Measurements from ENCODE around the gene SEC14L3. TPM values are rescaled to one million over a fixed set of nuclear protein-coding genes. Genes with fewer than 3 reads are reported as not detected.

The SEC14L3 gene
- total RNA-seq, 1 donor from 2014 or later = not detected

DNA sequence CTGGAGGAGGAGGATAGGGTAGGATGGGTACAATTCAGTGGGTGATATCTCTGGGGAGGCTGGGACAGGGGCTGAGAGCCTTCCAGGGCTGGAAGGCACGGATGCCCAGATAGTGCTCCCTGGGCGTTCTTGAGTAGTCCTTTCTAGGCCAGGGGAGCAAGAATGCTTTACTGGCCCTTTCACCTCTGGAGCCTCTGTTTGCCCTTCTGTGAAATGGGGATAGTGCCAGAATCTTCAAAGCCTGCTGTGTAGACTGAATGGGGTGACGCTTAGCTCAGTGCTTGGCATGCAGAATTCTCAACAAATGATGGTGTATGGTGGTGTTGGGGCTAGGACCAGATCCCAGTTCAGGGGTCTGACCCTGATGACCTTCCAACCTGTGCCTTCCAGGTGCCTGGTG, 38.6 kb downstream of the SEC14L3 start:
- Mint-ChIP-seq H3K4me1 (ENCODE audit: low read depth) (peaks cover 20% of the 10 kb centered on the region), H3K27me3 (ENCODE audit: low read depth) (peaks cover 3% of the 10 kb centered on the region), H3K27ac (no peak overlapping the region), H3K9me3 (peaks cover 26% of the 10 kb centered on the region), H3K4me3 (ENCODE audit: low read depth) (no peak overlapping the region), H3K36me3 (ENCODE audit: low read depth) (peaks cover 35% of the 10 kb centered on the region)
- DNase-seq (ENCODE audit: low spot score) = no peak
- intact Hi-C loops (cut with micrococcal nuclease) = no loop called here

DNA sequence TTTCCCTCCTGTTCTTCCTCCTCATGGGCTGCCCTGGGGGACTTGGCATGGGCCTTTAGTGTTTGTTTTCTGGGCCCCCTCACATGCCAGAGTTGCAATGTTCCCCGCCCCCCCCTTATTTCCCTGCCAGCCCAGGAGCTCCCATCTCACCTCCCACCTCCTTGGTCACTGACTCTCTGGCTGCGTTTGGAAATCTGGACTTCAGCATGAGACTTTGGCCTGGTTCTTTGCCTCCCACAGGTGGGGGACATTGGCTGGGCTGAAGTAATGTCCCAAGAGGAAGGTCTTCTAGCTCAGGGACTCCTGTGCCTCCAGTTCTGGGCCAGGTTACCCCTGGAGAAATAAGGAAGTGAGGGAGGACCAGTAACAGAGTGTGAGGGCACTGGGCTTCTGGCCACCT, 39.3 kb downstream of the SEC14L3 start:
- DNase-seq (ENCODE audit: low spot score) = no peak
- intact Hi-C loops (cut with micrococcal nuclease) = no loop called here
- Mint-ChIP-seq H3K27ac (no peak overlapping the region), H3K4me1 (ENCODE audit: low read depth) (peaks cover 22% of the 10 kb centered on the region), H3K4me3 (ENCODE audit: low read depth) (no peak overlapping the region), H3K36me3 (ENCODE audit: low read depth) (peaks cover 40% of the 10 kb centered on the region), H3K9me3 (peaks cover 26% of the 10 kb centered on the region), H3K27me3 (ENCODE audit: low read depth) (peaks cover 3% of the 10 kb centered on the region)

DNA sequence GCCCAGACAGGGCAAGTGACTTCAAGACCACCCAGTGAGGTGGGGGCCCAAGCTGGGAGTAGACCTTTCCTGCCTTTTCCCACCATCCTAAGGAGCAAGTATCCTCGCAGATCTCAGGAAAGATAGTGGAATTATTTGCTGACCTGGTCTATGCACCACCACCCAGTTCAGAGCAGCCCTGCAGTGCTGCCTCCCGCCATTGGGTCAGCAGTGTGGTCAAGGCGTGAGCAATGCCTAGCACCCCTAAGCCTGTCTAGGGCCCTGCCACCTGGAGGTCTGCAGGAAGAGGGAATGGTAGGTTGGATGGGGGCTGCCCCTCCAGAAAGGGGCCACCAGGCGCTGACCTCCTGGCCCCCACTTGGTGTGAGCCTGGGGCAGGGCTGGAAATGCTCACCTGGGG, 39.7 kb downstream of the SEC14L3 start:
- intact Hi-C loops (cut with micrococcal nuclease) = no loop called here
- Mint-ChIP-seq H3K9me3 (peaks cover 24% of the 10 kb centered on the region), H3K27me3 (ENCODE audit: low read depth) (peaks cover 2% of the 10 kb centered on the region), H3K36me3 (ENCODE audit: low read depth) (peaks cover 43% of the 10 kb centered on the region), H3K27ac (no peak overlapping the region), H3K4me3 (ENCODE audit: low read depth) (no peak overlapping the region), H3K4me1 (ENCODE audit: low read depth) (peaks cover 26% of the 10 kb centered on the region)
- no peak for DNase-seq (ENCODE audit: low spot score)

DNA sequence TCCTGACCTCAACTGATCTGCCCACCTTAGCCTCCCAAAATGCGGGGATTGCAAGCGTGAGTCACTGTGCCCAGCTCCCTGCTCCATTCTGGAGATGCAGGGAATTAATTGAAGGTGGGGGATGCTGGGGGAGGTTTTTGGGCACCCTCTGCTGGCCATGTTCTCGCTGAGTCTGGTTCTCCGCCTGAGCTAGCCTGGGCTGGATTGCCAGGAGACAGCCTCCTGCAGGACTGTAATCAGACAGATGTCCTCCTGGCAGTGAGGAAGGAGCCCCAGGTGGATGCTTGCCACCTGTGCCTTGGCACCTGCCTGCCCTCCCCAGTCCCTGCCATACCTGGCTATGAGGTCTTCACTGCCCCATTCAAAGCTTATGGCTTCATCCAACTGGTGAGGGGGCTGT, 40.9 kb downstream of the SEC14L3 start:
- intact Hi-C loops (cut with micrococcal nuclease) = no loop called here

DNA sequence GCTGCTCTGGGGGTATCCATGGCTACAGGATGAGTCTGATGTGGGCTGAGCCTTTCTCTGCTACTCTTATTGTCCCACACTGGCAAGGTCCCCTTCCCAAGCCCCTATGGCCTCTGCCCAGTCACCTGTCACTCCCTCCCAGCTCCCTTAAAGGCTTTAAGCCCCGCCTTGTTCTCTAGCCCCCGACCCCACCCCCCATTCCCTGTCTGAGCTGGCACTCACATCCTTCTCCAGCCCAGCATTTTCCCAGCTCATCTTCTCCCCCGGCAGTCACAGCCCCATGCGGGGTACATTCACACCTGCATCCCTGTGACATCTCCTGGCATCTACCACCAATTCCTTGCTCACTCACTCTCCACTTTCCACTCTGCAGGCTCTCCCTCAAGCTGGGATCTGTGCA, 41.9 kb downstream of the SEC14L3 start:
- intact Hi-C loops (cut with micrococcal nuclease) = loop anchor here (10.0 kb wide), 3 partner anchors 325 to 865 kb away; partner anchors contain the start of genes ASCC2 and PIK3IP1
- no peaks in the 10 kb centered on the region for H3K27me3 Mint-ChIP-seq (ENCODE audit: low read depth)
- no peak overlapping the region for H3K4me3 Mint-ChIP-seq (ENCODE audit: low read depth)
- DNase-seq (ENCODE audit: low spot score) = no peak
- H3K4me1 Mint-ChIP-seq (ENCODE audit: low read depth) = peaks cover 30% of the 10 kb centered on the region
- H3K36me3 Mint-ChIP-seq (ENCODE audit: low read depth) = peaks cover 39% of the 10 kb centered on the region
- H3K9me3 Mint-ChIP-seq = peaks cover 10% of the 10 kb centered on the region
- H3K27ac Mint-ChIP-seq = no peak overlapping the region

More for the DNA sequence above, 40.9 kb downstream of the SEC14L3 start:
- Mint-ChIP-seq H3K27me3 (ENCODE audit: low read depth) (no peaks in the 10 kb centered on the region), H3K4me3 (ENCODE audit: low read depth) (no peak overlapping the region), H3K9me3 (peaks cover 18% of the 10 kb centered on the region), H3K27ac (no peak overlapping the region), H3K4me1 (ENCODE audit: low read depth) (peaks cover 33% of the 10 kb centered on the region), H3K36me3 (ENCODE audit: low read depth) (peaks cover 45% of the 10 kb centered on the region)
- DNase-seq (ENCODE audit: low spot score) = no peak

DNA sequence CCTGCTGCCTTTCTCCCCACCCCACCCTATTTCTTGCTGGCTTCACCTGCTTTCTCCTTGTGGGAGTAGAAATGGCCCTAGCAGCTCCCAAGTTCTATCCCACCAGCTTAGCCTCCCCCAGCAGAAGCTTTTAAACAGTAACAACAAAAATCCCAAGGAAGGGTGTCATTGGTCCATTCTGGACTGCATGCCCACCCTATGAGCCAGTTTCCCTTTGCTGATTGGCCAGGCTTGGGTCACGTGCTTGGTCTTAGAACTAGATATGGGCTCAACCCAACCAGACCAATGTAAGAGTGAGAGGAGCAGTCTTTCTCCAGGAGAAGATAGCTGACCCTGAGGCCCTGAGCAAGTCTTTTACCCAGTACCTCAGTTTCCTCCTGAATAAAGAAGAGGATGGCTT, 43.9 kb downstream of the SEC14L3 start:
- H3K4me1 Mint-ChIP-seq (ENCODE audit: low read depth) = peaks cover 29% of the 10 kb centered on the region
- no peak for DNase-seq (ENCODE audit: low spot score)
- peaks cover 41% of the 10 kb centered on the region for H3K36me3 Mint-ChIP-seq (ENCODE audit: low read depth)
- H3K27me3 Mint-ChIP-seq (ENCODE audit: low read depth) = no peaks in the 10 kb centered on the region
- no peak overlapping the region for H3K27ac Mint-ChIP-seq
- intact Hi-C loops (cut with micrococcal nuclease) = loop anchor here (2.0 to 10.0 kb wide), 4 partner anchors 71 to 867 kb away; partner anchors contain the start of genes ASCC2, CCDC157, PIK3IP1 and SF3A1
- H3K9me3 Mint-ChIP-seq = no peaks in the 10 kb centered on the region
- no peak overlapping the region for H3K4me3 Mint-ChIP-seq (ENCODE audit: low read depth)

DNA sequence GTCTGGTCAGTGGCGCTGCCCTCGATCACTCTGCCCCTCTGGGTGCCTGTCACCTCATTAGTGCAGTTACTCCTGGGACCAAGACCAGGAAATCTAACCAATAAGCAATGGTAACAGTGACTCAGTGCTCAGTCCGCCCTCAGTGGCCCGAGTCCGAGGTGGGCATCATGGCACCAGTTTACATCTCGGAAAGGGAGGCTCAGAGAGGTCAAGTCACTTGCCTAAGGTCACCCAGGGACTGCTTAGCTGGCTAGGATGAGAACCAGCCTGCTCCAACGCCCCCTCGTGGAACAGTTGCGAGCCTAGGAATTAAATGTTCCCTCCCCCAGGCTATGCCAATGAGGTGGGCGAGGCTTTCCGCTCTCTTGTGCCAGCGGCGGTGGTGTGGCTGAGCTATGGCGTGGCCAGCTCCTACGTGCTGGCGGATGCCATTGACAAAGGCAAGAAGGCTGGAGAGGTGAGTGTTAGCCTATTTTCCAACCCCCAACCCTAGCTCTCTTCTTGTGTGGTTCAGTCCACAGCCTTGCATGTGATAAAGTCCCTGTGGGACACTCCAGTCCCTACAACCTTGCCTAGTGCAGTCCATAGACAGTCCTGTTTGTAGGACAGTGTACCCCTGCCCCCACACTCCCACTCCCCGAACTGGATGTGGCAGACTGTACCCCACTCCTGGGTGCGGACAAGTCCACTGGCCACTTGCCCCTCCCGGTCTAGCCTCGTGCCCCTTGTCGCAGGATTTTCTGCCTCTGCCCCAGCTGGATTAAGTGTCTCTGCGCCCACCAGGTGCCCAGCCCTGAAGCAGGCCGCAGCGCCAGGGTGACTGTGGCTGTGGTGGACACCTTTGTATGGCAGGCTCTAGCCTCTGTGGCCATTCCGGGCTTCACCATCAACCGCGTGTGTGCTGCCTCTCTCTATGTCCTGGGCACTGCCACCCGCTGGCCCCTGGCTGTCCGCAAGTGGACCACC, 45.1 kb downstream of the SEC14L3 start:
- peaks cover 40% of the 10 kb centered on the region for H3K4me1 Mint-ChIP-seq (ENCODE audit: low read depth)
- H3K9me3 Mint-ChIP-seq = no peaks in the 10 kb centered on the region
- DNase-seq (ENCODE audit: low spot score) = peak; percentile 78
- no peaks in the 10 kb centered on the region for H3K27me3 Mint-ChIP-seq (ENCODE audit: low read depth)
- peak overlapping the region; percentile 93 for H3K27ac Mint-ChIP-seq
- intact Hi-C loops (cut with micrococcal nuclease) = loop anchor here (2.0 to 10.0 kb wide), 4 partner anchors 70 to 868 kb away; partner anchors contain the start of genes ASCC2, CCDC157, PIK3IP1 and SF3A1
- peaks cover 53% of the 10 kb centered on the region for H3K36me3 Mint-ChIP-seq (ENCODE audit: low read depth)
- H3K4me3 Mint-ChIP-seq (ENCODE audit: low read depth) = peak overlapping the region; percentile 95

DNA sequence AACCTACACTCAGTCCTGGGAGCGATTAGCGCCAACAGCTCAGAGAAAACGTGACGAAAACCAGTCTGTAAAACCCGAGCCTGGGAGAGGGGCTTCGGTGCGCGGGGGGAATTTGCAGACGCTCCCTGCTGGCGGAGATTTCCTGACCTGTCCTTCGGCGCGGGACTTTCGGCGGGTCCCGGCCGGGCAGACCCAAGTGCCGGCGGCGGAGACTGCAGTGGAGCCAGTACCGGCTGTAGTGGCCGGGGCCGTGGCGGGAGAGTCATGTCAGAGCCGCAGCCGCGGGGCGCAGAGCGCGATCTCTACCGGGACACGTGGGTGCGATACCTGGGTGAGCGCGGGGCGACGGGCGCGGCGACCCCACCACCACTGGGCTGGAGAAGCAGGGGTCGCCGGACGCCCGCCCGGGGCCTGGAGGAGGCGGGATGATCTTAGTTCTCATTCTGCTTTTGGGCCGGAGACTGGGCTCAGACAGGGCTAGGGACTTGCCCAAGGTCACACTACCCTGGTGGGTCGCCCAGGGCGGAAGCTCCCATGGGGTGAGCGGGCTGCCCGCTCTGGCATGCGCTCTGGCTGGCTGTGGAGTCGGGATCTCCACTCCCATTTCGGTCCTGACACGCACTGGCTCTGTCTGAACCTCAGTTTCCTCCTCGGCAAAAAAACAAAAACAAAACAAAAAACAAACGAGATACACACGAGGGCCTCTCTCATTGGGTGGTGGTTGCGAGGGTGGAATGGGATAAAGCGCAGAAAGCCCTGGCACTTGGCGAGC, 46.0 kb downstream of the SEC14L3 start, which contains the start of gene MTFP1:
Gene MTFP1, plus strand, starts transcription at position 153 of the 772 bp plus-strand sequence. Its CDS starts 112 bp downstream, at position 265.
- Mint-ChIP-seq H3K27ac (peak within 1 kb of the TSS; percentile 99), H3K4me3 (ENCODE audit: low read depth) (peak within 1 kb of the TSS; percentile 95), H3K36me3 (ENCODE audit: low read depth) (peaks cover 56% of the 10 kb centered on the region), H3K9me3 (no peaks in the 10 kb centered on the region), H3K27me3 (ENCODE audit: low read depth) (no peaks in the 10 kb centered on the region), H3K4me1 (ENCODE audit: low read depth) (peaks cover 48% of the 10 kb centered on the region)
- DNase-seq (ENCODE audit: low spot score) = peak; percentile 38
- intact Hi-C loops (cut with micrococcal nuclease) = loop anchor here (2.0 to 10.0 kb wide), 4 partner anchors 69 to 869 kb away; partner anchors contain the start of genes ASCC2, CCDC157, PIK3IP1 and SF3A1

DNA sequence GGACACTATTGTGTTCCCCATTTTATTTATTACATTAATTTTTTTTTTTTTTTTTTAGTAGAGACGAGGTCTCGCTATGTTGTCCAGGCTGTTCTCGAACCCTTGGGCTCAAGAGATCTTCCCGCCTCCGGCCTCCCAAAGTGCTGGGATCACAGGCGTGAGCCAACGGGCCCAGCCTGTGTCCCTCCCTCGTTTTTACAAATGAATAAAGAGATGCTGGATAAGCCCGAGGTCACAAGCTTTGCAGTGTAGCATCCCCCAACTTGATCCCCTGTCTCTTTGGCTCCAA, 46.5 kb downstream of the SEC14L3 start:
- H3K4me1 Mint-ChIP-seq (ENCODE audit: low read depth) = peaks cover 53% of the 10 kb centered on the region
- DNase-seq (ENCODE audit: low spot score) = no peak
- no peaks in the 10 kb centered on the region for H3K9me3 Mint-ChIP-seq
- intact Hi-C loops (cut with micrococcal nuclease) = loop anchor here (10.0 kb wide), 3 partner anchors 320 to 870 kb away; partner anchors contain the start of genes ASCC2 and PIK3IP1
- H3K36me3 Mint-ChIP-seq (ENCODE audit: low read depth) = peaks cover 59% of the 10 kb centered on the region
- peak overlapping the region; percentile 93 for H3K27ac Mint-ChIP-seq
- no peaks in the 10 kb centered on the region for H3K27me3 Mint-ChIP-seq (ENCODE audit: low read depth)
- peak overlapping the region; percentile 95 for H3K4me3 Mint-ChIP-seq (ENCODE audit: low read depth)

DNA sequence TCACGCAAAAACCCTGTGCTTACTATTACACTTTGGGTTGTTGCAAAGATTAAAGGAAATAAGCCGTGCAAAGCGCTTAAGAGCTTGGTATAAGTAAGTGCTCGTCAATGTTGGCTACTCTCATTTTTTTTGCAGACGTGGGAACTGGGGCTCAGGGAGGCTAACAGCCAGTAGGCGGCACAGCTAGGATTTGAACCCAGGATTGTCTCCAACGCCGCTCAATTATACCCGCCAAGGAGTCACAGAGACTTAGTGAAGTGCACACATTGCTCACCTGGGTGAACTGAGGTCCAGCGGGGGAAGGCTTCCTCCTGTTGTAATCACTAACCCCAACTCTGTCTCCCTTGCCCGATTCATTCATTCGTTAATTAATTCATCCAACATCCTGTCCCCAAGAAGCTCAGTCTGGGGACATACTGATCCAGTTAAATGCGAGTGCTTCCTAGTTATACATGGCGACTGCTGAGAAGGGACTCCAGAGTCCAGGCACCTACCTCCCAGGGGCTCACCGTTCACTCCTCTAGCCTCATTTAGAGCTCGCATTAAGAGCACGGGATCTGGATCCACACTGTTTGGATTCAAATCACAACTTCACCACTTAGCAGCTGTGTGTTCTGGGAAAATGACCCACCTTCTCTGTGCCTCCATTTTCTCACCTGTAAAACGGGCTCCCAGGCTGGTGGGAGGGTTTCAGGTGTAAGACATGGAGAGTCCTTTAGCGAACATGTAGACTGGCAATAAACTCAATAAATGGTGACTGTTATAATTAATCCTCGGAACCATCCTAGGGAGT, 47.1 kb downstream of the SEC14L3 start:
- H3K9me3 Mint-ChIP-seq = no peaks in the 10 kb centered on the region
- intact Hi-C loops (cut with micrococcal nuclease) = loop anchor here (1.0 to 10.0 kb wide), 11 partner anchors 11 to 870 kb away; partner anchors contain the start of genes ASCC2, CASTOR1, PES1 and PIK3IP1
- DNase-seq (ENCODE audit: low spot score) = peak; percentile 37
- H3K4me1 Mint-ChIP-seq (ENCODE audit: low read depth) = peaks cover 55% of the 10 kb centered on the region
- H3K27ac Mint-ChIP-seq = peak overlapping the region; percentile 99
- H3K36me3 Mint-ChIP-seq (ENCODE audit: low read depth) = peaks cover 60% of the 10 kb centered on the region
- no peaks in the 10 kb centered on the region for H3K27me3 Mint-ChIP-seq (ENCODE audit: low read depth)
- peak overlapping the region; percentile 95 for H3K4me3 Mint-ChIP-seq (ENCODE audit: low read depth)

DNA sequence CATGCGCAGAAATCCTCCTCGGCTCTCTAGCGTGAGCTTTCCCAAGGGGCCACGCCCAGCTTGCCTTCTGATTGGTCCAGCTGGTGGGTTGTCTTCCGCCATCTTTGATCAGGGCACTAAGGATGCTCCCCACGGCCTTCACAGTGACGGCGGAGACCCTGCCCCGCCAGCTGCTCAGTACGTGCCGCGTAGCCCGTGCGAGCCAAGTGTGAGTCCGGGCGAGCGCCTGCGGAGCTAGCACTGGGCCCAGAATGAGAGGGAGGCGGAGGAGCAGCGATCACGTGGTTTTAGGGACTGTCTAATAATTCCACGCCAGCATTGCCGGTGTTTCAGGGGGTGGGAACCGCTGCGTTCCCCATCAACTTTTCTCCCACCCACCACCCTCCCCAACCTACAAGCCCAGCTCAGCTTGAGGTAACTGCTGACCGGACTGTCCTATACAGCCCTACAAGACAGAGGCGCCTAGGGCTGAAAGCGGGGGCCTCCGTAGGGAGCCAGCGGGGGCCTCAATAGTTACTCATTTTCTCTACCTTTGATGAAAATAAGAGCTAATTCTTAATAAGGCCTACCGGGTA, 47.8 kb downstream of the SEC14L3 start:
- no peaks in the 10 kb centered on the region for H3K9me3 Mint-ChIP-seq
- peak; percentile 98 for DNase-seq (ENCODE audit: low spot score)
- no peaks in the 10 kb centered on the region for H3K27me3 Mint-ChIP-seq (ENCODE audit: low read depth)
- H3K4me1 Mint-ChIP-seq (ENCODE audit: low read depth) = peaks cover 57% of the 10 kb centered on the region
- peak overlapping the region; percentile 95 for H3K4me3 Mint-ChIP-seq (ENCODE audit: low read depth)
- H3K27ac Mint-ChIP-seq = peak overlapping the region; percentile 99
- H3K36me3 Mint-ChIP-seq (ENCODE audit: low read depth) = peaks cover 62% of the 10 kb centered on the region
- intact Hi-C loops (cut with micrococcal nuclease) = loop anchor here (1.0 to 10.0 kb wide), 11 partner anchors 11 to 871 kb away; partner anchors contain the start of genes ASCC2, CASTOR1, PES1 and PIK3IP1

Measured in activated T-helper 2 cell treated with anti-CD3 and anti-CD28 coated beads, Interferon-gamma antibody, Interleukin-2, Interleukin-4, amounts not matched to agents 10 μg/mL and 5 μg/mL and 100 μg/mL, durations not matched to agents 14 hours and 24 hours and 36 hours (primary cell).